Hepatocyte (in vitro differentiated cells): ENCODE data around the gene HS3ST3B1. TPM values are rescaled to one million over a fixed set of nuclear protein-coding genes. Genes with fewer than 3 reads are reported as not detected.
A peak's percentile ranks its signal among the peaks of the same experiment; 100 is the strongest.

ENCODE experiments used
- DNase-seq: peaks from one replicate; pipeline ENCODE4 v3.0.0-alpha.2; 2016; ENCODE audit warnings: low spot score
- H2AFZ ChIP-seq: fragments of 200-600 bp; sonication (generic); 2 replicates; pipeline ENCODE4 v1.6.0; 2016; ENCODE audit warnings: antibody characterized with exemption, mild to moderate bottlenecking
- H3K27ac ChIP-seq: fragments of 200-600 bp; sonication (generic); 2 replicates; pipeline ENCODE4 v1.5.1; 2016; ENCODE audit warnings: mild to moderate bottlenecking
- H3K27me3 ChIP-seq: fragments of 200-600 bp; sonication (generic); 2 replicates; pipeline ENCODE4 v1.6.1; 2016
- H3K36me3 ChIP-seq: fragments of 200-600 bp; sonication (generic); replicated peaks from 2 replicates; pipeline ENCODE4 v1.5.1; 2016; ENCODE audit warnings: low read depth; ENCODE audit not compliant: insufficient read depth
- H3K4me1 ChIP-seq: fragments of 200-600 bp; sonication (generic); 2 replicates; pipeline ENCODE4 v1.5.1; 2016; ENCODE audit warnings: mild to moderate bottlenecking, moderate library complexity; ENCODE audit not compliant: insufficient read depth
- H3K4me2 ChIP-seq: fragments of 200-600 bp; sonication (generic); 2 replicates; pipeline ENCODE4 v1.6.0; 2016
- H3K4me3 ChIP-seq: fragments of 200-600 bp; sonication (generic); 2 replicates; pipeline ENCODE4 v1.5.1; 2016; ENCODE audit warnings: mild to moderate bottlenecking
- H3K79me2 ChIP-seq: fragments of 200-600 bp; sonication (generic); 2 replicates; pipeline ENCODE4 v1.6.0; 2017; ENCODE audit warnings: mild to moderate bottlenecking
- H3K9me2 ChIP-seq: fragments of 200-600 bp; sonication (generic); replicated peaks from 2 replicates; pipeline ENCODE4 v1.6.0; 2017; ENCODE audit warnings: mild to moderate bottlenecking; ENCODE audit not compliant: insufficient read depth
- H3K9me3 ChIP-seq: fragments of 200-600 bp; sonication (generic); 2 replicates; pipeline ENCODE4 v1.5.1; 2016; ENCODE audit warnings: low read depth, mild to moderate bottlenecking
- H4K20me1 ChIP-seq: fragments of 200-600 bp; sonication (generic); 2 replicates; pipeline ENCODE4 v1.6.0; 2016; ENCODE audit warnings: mild to moderate bottlenecking; ENCODE audit not compliant: insufficient read depth, poor library complexity, severe bottlenecking
- EZH2 ChIP-seq: fragments of 200-600 bp; sonication (generic); IDR thresholded peaks from 2 replicates; pipeline ENCODE4 v1.6.1; 2016; ENCODE audit warnings: antibody characterized with exemption, mild to moderate bottlenecking, borderline replicate concordance
- EZH2phosphoT487 ChIP-seq: fragments of 200-600 bp; sonication (generic); IDR thresholded peaks from one replicate; pipeline ENCODE4 v1.6.1; 2018; ENCODE audit warnings: antibody characterized with exemption, mild to moderate bottlenecking, low read depth, moderate library complexity; ENCODE audit not compliant: unreplicated experiment, severe bottlenecking
- WGBS: methylation state at CpG from one replicate; pipeline ENCODE4 v1.1.6; 2016; ENCODE audit warnings: low lambda C conversion rate; ENCODE audit errors: missing lambda C conversion rate; 5-methylcytosine and 5-hydroxymethylcytosine counted together
- polyA plus RNA-seq: library from polyadenylated mRNA; unstranded; fragments of >200 nt; fragmentation: Nextera tagmentation; extraction: Ambion mirVana; gene quantifications from 2 replicates; pipeline ENCODE4 v1.2.1, GENCODE V29; 2016
- total RNA-seq: library from RNA; depleted of rRNA; stranded (reverse); fragments of >200 nt; gene quantifications from 2 replicates; pipeline ENCODE4 v1.2.3, GENCODE V29; 2014
- TF ChIP-seq, protein P1 (sequence below): fragments of 200-600 bp; sonication (generic); IDR thresholded peaks from 2 replicates; pipeline ENCODE4 v1.5.1; 2016; ENCODE audit warnings: antibody characterized with exemption, mild to moderate bottlenecking; ENCODE audit not compliant: poor library complexity

The HS3ST3B1 gene
- total RNA-seq = 5.8 TPM in 2 replicates
- polyA plus RNA-seq = 3.7 and 4.2 TPM in 2 replicates

DNA sequence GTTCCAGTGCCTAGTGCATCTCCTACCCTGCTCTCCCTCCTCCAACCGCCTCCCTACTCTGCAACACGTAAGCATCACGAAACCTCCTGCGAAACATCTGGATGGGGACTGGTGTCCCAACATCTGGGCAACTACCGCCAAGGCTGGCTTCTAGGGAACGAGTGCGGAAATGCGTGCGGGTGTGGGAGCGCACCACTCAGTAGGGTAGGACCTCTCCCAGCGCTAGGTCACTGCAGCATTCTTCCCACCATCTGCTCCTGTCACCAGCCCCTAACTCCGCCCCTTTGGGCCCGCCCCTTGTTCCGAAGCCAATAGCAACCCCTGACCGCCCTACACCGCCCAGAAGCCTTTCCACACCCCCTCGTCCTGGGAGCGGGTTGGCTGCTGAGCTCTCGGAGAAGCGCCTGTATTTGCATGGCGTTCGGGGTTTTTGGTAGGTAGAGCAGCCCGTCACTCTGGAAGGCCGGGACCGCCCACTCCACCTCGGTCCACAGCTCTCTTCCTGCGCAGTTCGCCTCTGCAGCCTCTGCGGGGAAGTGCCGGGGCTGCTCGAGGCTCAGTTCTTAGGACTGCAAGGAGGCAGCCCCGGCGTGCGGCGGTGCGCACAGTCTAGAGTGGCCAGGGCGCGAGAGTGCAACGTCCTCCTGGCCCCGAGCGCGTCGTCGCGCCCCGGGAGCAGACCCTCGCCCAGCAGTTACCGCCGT, at the start of gene HS3ST3B1:
HS3ST3B1 (plus strand) TSS at position 507 of the 704 bp plus-strand sequence. CDS start 438 bp downstream, outside the sequence.
- Histone ChIP-seq H3K79me2 (peaks cover 8% of the 10 kb centered on the region), H3K4me3 (peak within 1 kb of the TSS; percentile 56), H3K27me3 (peaks cover 72% of the 10 kb centered on the region), H2AFZ (peak within 1 kb of the TSS; percentile 58), H3K9me2 (no peaks in the 10 kb centered on the region), H3K9me3 (no peaks in the 10 kb centered on the region), H3K36me3 (no peaks in the 10 kb centered on the region), H3K27ac (peak within 1 kb of the TSS; percentile 14), H3K4me2 (peak within 1 kb of the TSS; percentile 95), H4K20me1 (no peaks in the 10 kb centered on the region), H3K4me1 (peaks cover 34% of the 10 kb centered on the region)
- TF ChIP-seq EZH2 (no peak), EZH2phosphoT487 (no peak)
- TF ChIP-seq, protein P1, sequence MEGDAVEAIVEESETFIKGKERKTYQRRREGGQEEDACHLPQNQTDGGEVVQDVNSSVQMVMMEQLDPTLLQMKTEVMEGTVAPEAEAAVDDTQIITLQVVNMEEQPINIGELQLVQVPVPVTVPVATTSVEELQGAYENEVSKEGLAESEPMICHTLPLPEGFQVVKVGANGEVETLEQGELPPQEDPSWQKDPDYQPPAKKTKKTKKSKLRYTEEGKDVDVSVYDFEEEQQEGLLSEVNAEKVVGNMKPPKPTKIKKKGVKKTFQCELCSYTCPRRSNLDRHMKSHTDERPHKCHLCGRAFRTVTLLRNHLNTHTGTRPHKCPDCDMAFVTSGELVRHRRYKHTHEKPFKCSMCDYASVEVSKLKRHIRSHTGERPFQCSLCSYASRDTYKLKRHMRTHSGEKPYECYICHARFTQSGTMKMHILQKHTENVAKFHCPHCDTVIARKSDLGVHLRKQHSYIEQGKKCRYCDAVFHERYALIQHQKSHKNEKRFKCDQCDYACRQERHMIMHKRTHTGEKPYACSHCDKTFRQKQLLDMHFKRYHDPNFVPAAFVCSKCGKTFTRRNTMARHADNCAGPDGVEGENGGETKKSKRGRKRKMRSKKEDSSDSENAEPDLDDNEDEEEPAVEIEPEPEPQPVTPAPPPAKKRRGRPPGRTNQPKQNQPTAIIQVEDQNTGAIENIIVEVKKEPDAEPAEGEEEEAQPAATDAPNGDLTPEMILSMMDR = no peak
- DNase-seq = peak; percentile 99
- WGBS = 1% methylated on average over 48 of the region's 49 CpGs

- Histone ChIP-seq H3K79me2 (no peaks in the 10 kb centered on the region), H3K9me2 (no peaks in the 10 kb centered on the region), H4K20me1 (no peaks in the 10 kb centered on the region), H3K4me1 (no peaks in the 10 kb centered on the region), H3K27ac (no peak overlapping the region), H3K4me2 (no peak overlapping the region), H3K4me3 (no peak overlapping the region), H3K9me3 (no peaks in the 10 kb centered on the region), H2AFZ (no peak overlapping the region), H3K27me3 (no peaks in the 10 kb centered on the region), H3K36me3 (no peaks in the 10 kb centered on the region)
- TF ChIP-seq EZH2 (no peak), EZH2phosphoT487 (no peak)
- TF ChIP-seq, protein P1 = no peak
- no peak for DNase-seq
- WGBS = 91% methylated on average over 5 of the region's 5 CpGs
These were observed 39.5 kb upstream of the HS3ST3B1 start for GRCh38 chr17:14261406-14261805.

DNA sequence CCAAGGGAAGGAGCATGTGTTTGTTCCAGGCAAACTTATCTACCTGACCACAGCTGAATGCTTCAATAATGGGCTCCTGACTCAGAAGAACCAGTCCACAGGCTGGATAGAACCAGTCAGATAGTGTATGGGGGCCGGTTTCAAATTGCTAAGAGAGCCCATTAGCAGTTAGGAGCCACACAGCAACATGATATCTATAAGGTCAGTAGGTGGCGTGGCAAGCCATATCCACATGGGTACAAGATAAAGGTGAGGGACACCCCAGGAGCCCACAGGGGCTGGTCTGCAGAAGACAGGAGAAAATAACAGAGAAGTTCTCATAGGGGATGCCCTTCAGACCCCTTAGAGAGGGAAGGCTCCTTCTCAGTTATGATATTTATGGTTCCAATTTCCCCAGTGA, 32.6 kb upstream of the HS3ST3B1 start:
- no peak overlapping the region for H3K27ac ChIP-seq
- no peaks in the 10 kb centered on the region for H3K9me2 ChIP-seq
- no peaks in the 10 kb centered on the region for H3K79me2 ChIP-seq
- no peaks in the 10 kb centered on the region for H3K36me3 ChIP-seq
- no peaks in the 10 kb centered on the region for H3K4me1 ChIP-seq
- no peaks in the 10 kb centered on the region for H3K27me3 ChIP-seq
- H3K9me3 ChIP-seq = no peaks in the 10 kb centered on the region
- TF ChIP-seq EZH2 = no peak
- TF ChIP-seq, protein P1 = no peak
- no peak for TF ChIP-seq EZH2phosphoT487
- H4K20me1 ChIP-seq = no peaks in the 10 kb centered on the region
- H3K4me2 ChIP-seq = no peak overlapping the region
- no peak for DNase-seq
- H2AFZ ChIP-seq = no peak overlapping the region
- WGBS = 78% methylated on average over 2 of the region's 2 CpGs
- no peak overlapping the region for H3K4me3 ChIP-seq
